SK-N-SH (cell line): Measurements from ENCODE around the gene RAB7A.

ENCODE experiments used
- EZH2phosphoT487 ChIP-seq: fragments of 200-600 bp; sonication (generic); IDR thresholded peaks from 2 replicates; pipeline ENCODE4 v1.6.1; 2017; ENCODE audit warnings: low read depth, mixed run types, mild to moderate bottlenecking, antibody characterized with exemption, moderate library complexity, borderline replicate concordance
- MEF2A ChIP-seq: IDR thresholded peaks from 2 replicates; pipeline ENCODE4 v1.4.0; 2012; ENCODE audit warnings: low read depth, borderline replicate concordance
- RFX5 ChIP-seq: IDR thresholded peaks from 2 replicates; pipeline ENCODE4 v1.6.1; 2012; ENCODE audit warnings: mild to moderate bottlenecking, improper control_type of control experiment, low read length
- RXRA ChIP-seq: IDR thresholded peaks from 2 replicates; pipeline ENCODE4 v1.4.0; 2012; ENCODE audit warnings: low read depth, mild to moderate bottlenecking, borderline replicate concordance
- TF ChIP-seq, protein P1 (sequence below): fragments of 200-600 bp; sonication (generic); IDR thresholded peaks from 2 replicates; pipeline ENCODE4 v1.6.1; 2017; ENCODE audit warnings: antibody characterized with exemption, mild to moderate bottlenecking, moderate library complexity
- TF ChIP-seq, protein P2 (sequence below): IDR thresholded peaks from 2 replicates; pipeline ENCODE4 v1.6.1; 2012; ENCODE audit warnings: mild to moderate bottlenecking, low read depth, low read length, moderate library complexity

DNA sequence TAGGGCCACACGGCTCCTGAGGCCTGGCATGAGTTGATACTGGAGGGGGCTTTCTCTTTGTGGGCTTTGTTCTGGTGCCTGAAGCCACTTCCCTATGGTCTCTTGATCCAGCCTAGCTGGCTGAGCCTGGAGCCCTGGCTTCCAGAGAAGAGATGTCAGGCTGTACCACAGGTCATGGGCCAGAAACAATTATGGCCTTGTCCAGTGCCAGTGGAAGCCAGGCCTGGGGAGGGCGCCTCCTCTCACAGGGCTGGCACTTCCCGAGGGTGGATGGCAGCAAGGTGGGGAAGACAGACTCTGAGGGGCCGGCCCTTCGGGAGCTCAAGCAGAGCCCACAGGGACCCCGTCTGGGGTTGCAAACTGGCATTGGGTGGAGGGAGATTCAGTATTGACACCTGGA, 118.5 kb downstream of the RAB7A start:
- TF ChIP-seq RFX5 = no peak
- TF ChIP-seq, protein P1, sequence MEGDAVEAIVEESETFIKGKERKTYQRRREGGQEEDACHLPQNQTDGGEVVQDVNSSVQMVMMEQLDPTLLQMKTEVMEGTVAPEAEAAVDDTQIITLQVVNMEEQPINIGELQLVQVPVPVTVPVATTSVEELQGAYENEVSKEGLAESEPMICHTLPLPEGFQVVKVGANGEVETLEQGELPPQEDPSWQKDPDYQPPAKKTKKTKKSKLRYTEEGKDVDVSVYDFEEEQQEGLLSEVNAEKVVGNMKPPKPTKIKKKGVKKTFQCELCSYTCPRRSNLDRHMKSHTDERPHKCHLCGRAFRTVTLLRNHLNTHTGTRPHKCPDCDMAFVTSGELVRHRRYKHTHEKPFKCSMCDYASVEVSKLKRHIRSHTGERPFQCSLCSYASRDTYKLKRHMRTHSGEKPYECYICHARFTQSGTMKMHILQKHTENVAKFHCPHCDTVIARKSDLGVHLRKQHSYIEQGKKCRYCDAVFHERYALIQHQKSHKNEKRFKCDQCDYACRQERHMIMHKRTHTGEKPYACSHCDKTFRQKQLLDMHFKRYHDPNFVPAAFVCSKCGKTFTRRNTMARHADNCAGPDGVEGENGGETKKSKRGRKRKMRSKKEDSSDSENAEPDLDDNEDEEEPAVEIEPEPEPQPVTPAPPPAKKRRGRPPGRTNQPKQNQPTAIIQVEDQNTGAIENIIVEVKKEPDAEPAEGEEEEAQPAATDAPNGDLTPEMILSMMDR = no peak
- TF ChIP-seq EZH2phosphoT487 = no peak
- no peak for TF ChIP-seq RXRA
- TF ChIP-seq, protein P2, sequence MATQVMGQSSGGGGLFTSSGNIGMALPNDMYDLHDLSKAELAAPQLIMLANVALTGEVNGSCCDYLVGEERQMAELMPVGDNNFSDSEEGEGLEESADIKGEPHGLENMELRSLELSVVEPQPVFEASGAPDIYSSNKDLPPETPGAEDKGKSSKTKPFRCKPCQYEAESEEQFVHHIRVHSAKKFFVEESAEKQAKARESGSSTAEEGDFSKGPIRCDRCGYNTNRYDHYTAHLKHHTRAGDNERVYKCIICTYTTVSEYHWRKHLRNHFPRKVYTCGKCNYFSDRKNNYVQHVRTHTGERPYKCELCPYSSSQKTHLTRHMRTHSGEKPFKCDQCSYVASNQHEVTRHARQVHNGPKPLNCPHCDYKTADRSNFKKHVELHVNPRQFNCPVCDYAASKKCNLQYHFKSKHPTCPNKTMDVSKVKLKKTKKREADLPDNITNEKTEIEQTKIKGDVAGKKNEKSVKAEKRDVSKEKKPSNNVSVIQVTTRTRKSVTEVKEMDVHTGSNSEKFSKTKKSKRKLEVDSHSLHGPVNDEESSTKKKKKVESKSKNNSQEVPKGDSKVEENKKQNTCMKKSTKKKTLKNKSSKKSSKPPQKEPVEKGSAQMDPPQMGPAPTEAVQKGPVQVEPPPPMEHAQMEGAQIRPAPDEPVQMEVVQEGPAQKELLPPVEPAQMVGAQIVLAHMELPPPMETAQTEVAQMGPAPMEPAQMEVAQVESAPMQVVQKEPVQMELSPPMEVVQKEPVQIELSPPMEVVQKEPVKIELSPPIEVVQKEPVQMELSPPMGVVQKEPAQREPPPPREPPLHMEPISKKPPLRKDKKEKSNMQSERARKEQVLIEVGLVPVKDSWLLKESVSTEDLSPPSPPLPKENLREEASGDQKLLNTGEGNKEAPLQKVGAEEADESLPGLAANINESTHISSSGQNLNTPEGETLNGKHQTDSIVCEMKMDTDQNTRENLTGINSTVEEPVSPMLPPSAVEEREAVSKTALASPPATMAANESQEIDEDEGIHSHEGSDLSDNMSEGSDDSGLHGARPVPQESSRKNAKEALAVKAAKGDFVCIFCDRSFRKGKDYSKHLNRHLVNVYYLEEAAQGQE = no peak
- no peak for TF ChIP-seq MEF2A
